ENCODE results near the gene SP7.

DNA sequence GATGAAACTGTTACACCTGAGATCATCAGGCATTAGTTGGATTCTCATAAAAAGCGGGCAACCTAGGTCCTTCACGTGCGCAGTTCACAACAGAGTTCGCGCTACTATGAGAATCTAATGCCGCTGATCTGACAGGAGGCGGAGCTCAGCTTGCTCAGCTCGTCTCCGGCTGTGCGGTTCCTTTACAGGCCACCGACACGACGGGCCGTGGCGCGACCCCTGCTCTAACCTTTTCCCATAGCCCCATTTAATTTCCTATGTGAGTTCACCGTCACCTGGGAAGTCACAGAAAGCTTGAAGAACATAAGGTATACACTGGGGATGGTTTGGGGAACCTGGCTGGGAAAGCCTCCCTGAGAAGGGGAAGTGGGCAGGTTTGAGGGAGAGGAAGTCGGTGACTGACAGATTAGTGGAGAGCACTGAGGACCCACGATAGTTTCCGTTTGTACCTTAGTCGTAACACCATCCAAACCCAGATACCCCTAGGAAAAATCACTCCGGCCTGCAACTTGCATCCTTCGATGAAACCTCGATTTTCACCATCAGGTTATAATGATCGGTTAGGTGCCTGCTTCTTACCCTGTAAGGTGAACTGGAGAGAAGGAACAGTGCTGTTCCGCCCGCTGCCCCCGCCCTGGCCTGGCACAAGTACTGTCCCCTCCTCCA is 11.9 kb downstream of the SP7 start:
- no peak for TF ChIP-seq POLR2AphosphoS5 (IDR thresholded peaks at IDR 0.05)
- TF ChIP-seq, protein P1, sequence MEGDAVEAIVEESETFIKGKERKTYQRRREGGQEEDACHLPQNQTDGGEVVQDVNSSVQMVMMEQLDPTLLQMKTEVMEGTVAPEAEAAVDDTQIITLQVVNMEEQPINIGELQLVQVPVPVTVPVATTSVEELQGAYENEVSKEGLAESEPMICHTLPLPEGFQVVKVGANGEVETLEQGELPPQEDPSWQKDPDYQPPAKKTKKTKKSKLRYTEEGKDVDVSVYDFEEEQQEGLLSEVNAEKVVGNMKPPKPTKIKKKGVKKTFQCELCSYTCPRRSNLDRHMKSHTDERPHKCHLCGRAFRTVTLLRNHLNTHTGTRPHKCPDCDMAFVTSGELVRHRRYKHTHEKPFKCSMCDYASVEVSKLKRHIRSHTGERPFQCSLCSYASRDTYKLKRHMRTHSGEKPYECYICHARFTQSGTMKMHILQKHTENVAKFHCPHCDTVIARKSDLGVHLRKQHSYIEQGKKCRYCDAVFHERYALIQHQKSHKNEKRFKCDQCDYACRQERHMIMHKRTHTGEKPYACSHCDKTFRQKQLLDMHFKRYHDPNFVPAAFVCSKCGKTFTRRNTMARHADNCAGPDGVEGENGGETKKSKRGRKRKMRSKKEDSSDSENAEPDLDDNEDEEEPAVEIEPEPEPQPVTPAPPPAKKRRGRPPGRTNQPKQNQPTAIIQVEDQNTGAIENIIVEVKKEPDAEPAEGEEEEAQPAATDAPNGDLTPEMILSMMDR (IDR thresholded peaks at IDR 0.05): no peak
- TF ChIP-seq POLR2A (IDR thresholded peaks at IDR 0.05): no peak

Data from breast epithelium (tissue), 3 donors.